IMR-90 (cell line): ENCODE results near the gene CPXM1. TPM values are rescaled to one million over a fixed set of nuclear protein-coding genes. Genes with fewer than 3 reads are reported as not detected.
A peak's percentile ranks its signal among the peaks of the same experiment; 100 is the strongest.

Source experiments
- ATAC-seq: fragments of 200-7000 bp; cut with Tn5 transposase; 2 replicates; pipeline ENCODE4 v1.9.1; 2020; ENCODE audit warnings: low read depth, mild to moderate bottlenecking, moderate library complexity
- BruUV-seq: library from RNA; stranded (reverse); fragments of 400-500 nt; replicated peaks from 2 replicates; lab custom pipeline; 2021; lab: Mats Ljungman, UMichigan
- CTCF ChIA-PET: fragments of 300-600 bp; formaldehyde crosslinking; extraction: SDS; loops from one replicate; lab custom pipeline; 2021; ENCODE audit warnings: antibody characterized with exemption; lab: Yijun Ruan, JAX
- POLR2A ChIA-PET: fragments of 300-600 bp; sonication (Branson Sonifier 250); formaldehyde crosslinking; loops from one replicate; lab custom pipeline; 2022; ENCODE audit warnings: antibody characterized with exemption; ENCODE audit not compliant: unreplicated experiment; lab: Charles Lee
- DNase-seq: peaks from one replicate; pipeline ENCODE4 v3.0.0; 2013
- H2AFZ ChIP-seq: replicated peaks from 2 replicates; pipeline ENCODE3; 2013; ENCODE audit warnings: low read length, mild to moderate bottlenecking; ENCODE audit not compliant: poor library complexity
- H2AK5ac ChIP-seq: 2 replicates; pipeline ENCODE4 v1.6.1; 2013; ENCODE audit warnings: low read depth, low read length, inconsistent platforms
- H2AK9ac ChIP-seq: replicated peaks from 2 replicates; pipeline ENCODE3; 2013; ENCODE audit warnings: mild to moderate bottlenecking, low read depth, low read length, moderate library complexity; ENCODE audit not compliant: poor library complexity
- H2BK120ac ChIP-seq: 2 replicates; pipeline ENCODE4 v1.6.1; 2013; ENCODE audit warnings: low read depth, low read length, inconsistent platforms
- H2BK15ac ChIP-seq: 3 replicates; pipeline ENCODE4 v1.6.1; 2013; ENCODE audit warnings: low read depth, low read length, inconsistent platforms
- H2BK20ac ChIP-seq: 2 replicates; pipeline ENCODE4 v1.6.1; 2013; ENCODE audit warnings: low read depth, mild to moderate bottlenecking, inconsistent platforms, low read length, moderate library complexity
- H2BK5ac ChIP-seq: 2 replicates; pipeline ENCODE4 v1.6.1; 2013; ENCODE audit warnings: mild to moderate bottlenecking, low read depth, low read length, inconsistent platforms; ENCODE audit not compliant: poor library complexity, severe bottlenecking
- H3K14ac ChIP-seq: replicated peaks from 2 replicates; pipeline ENCODE4 v1.6.1; 2013; ENCODE audit warnings: low read depth, low read length, inconsistent platforms
- H3K18ac ChIP-seq: 2 replicates; pipeline ENCODE4 v1.6.1; 2013; ENCODE audit warnings: low read depth, low read length, control low read depth
- H3K23ac ChIP-seq: 2 replicates; pipeline ENCODE4 v1.6.1; 2013; ENCODE audit warnings: low read depth, low read length, inconsistent platforms
- H3K27ac ChIP-seq: 2 replicates; pipeline ENCODE4 v1.5.1; 2013; ENCODE audit warnings: mild to moderate bottlenecking, control low read depth, low read length; ENCODE audit not compliant: insufficient read depth
- H3K27me3 ChIP-seq: 2 replicates; pipeline ENCODE4 v1.6.1; 2013; ENCODE audit warnings: low read length; ENCODE audit not compliant: control insufficient read depth, insufficient read depth
- H3K36me3 ChIP-seq: 2 replicates; pipeline ENCODE4 v1.6.1; 2013; ENCODE audit warnings: low read length, mixed read lengths; ENCODE audit not compliant: control insufficient read depth, insufficient read depth
- H3K4ac ChIP-seq: 2 replicates; pipeline ENCODE4 v1.6.1; 2013; ENCODE audit warnings: low read depth, low read length, inconsistent platforms
- H3K4me1 ChIP-seq: 2 replicates; pipeline ENCODE4 v1.6.1; 2013; ENCODE audit warnings: low read length, mixed read lengths; ENCODE audit not compliant: control insufficient read depth, insufficient read depth
- H3K4me2 ChIP-seq: 2 replicates; pipeline ENCODE4 v1.6.1; 2013; ENCODE audit warnings: low read depth, mild to moderate bottlenecking, control low read depth, low read length, moderate library complexity
- H3K4me3 ChIP-seq: 2 replicates; pipeline ENCODE4 v1.5.1; 2013; ENCODE audit warnings: low read depth, mild to moderate bottlenecking, control low read depth, low read length, moderate library complexity; ENCODE audit not compliant: insufficient read depth
- H3K56ac ChIP-seq: 2 replicates; pipeline ENCODE4 v1.6.1; 2013; ENCODE audit warnings: low read length, inconsistent platforms; ENCODE audit not compliant: insufficient read depth; ENCODE audit errors: extremely low read depth
- H3K79me1 ChIP-seq, 2 experiments: 2 replicates each; pipeline ENCODE4 v1.6.1; 2013; ENCODE audit warnings: low read length in 2 of 2, inconsistent platforms in 1 of 2, low read depth in 1 of 2
- H3K9ac ChIP-seq: 2 replicates; pipeline ENCODE4 v1.6.1; 2013; ENCODE audit warnings: low read depth, low read length, control low read depth
- H3K9me1 ChIP-seq: 2 replicates; pipeline ENCODE4 v1.6.1; 2013; ENCODE audit warnings: low read length, inconsistent platforms; ENCODE audit not compliant: insufficient read depth
- H3K9me3 ChIP-seq: 2 replicates; pipeline ENCODE4 v1.6.1; 2013; ENCODE audit warnings: low read length; ENCODE audit not compliant: control insufficient read depth, insufficient read depth
- H4K20me1 ChIP-seq: 2 replicates; pipeline ENCODE4 v1.6.1; 2013; ENCODE audit warnings: low read length, inconsistent platforms; ENCODE audit not compliant: insufficient read depth
- H4K5ac ChIP-seq: 2 replicates; pipeline ENCODE4 v1.6.1; 2013; ENCODE audit warnings: mild to moderate bottlenecking, low read depth, low read length, control low read depth
- H4K8ac ChIP-seq, 2 experiments: 2 replicates each; pipeline ENCODE4 v1.6.1; 2013; ENCODE audit warnings: low read depth in 2 of 2, low read length in 2 of 2, control low read depth in 1 of 2, inconsistent platforms in 1 of 2
- H4K91ac ChIP-seq: 2 replicates; pipeline ENCODE4 v1.6.1; 2013; ENCODE audit warnings: low read depth, low read length, inconsistent platforms; ENCODE audit not compliant: insufficient read depth
- BHLHE40 ChIP-seq: fragments of 150-350 bp; IDR thresholded peaks from 2 replicates; pipeline ENCODE4 v1.6.1; 2016; ENCODE audit warnings: mild to moderate bottlenecking, low read depth, low read length
- FOS ChIP-seq: fragments of 150-350 bp; IDR thresholded peaks from 2 replicates; pipeline ENCODE4 v1.6.1; 2016; ENCODE audit warnings: low read depth, low read length
- MAFK ChIP-seq: IDR thresholded peaks from 2 replicates; pipeline ENCODE4 v1.6.1; 2012; ENCODE audit warnings: low read depth, low read length, improper control_type of control experiment
- RCOR1 ChIP-seq: IDR thresholded peaks from 2 replicates; pipeline ENCODE4 v1.6.1; 2012; ENCODE audit warnings: mild to moderate bottlenecking, low read length, improper control_type of control experiment; ENCODE audit not compliant: insufficient replicate concordance
- RFX5 ChIP-seq: IDR thresholded peaks from 2 replicates; pipeline ENCODE4 v1.8.0; 2012; ENCODE audit warnings: low read depth, mild to moderate bottlenecking, low read length, moderate library complexity
- WGBS, 2 experiments: methylation state at CpG; one replicate each; pipeline versions ENCODE4 v1.1.5 to v1.1.7; 2013; ENCODE audit warnings: missing lambda C conversion rate in 2 of 2; ENCODE audit not compliant: insufficient read length in 1 of 2; ENCODE audit errors: extremely low coverage in 2 of 2; 5-methylcytosine and 5-hydroxymethylcytosine counted together
- dilution Hi-C: fragments of 300-500 bp; cut with HindIII; formaldehyde crosslinking; loops from one replicate; pipeline ENCODE4 v1.14.3; 2018; ENCODE audit warnings: low sequenced_read_pairs; ENCODE audit not compliant: unreplicated experiment
- in situ Hi-C: fragments of 300-500 bp; cut with MboI; formaldehyde crosslinking; loops from 3 replicates; pipeline ENCODE4 v1.14.3; 2019; ENCODE audit warnings: low sequenced_read_pairs, inconsistent platforms, mixed read lengths
- intact Hi-C: fragments of 100-400 bp; cut with micrococcal nuclease; formaldehyde crosslinking; loops from 2 replicates; pipeline ENCODE4 v1.10.0; 2022
- polyA plus RNA-seq, 3 experiments: library from polyadenylated mRNA; depleted of rRNA; stranded (reverse); fragments of >200 nt; gene quantifications; 2 replicates each; pipeline ENCODE4 v1.2.3, GENCODE V29; 2012; ENCODE audit warnings: low replicate concordance in 1 of 3
- total RNA-seq: library from RNA; depleted of rRNA; stranded (reverse); fragments of >200 nt; gene quantifications from 2 replicates; pipeline ENCODE4 v1.2.3, GENCODE V29; 2012
- TF ChIP-seq, protein P1 (sequence below): fragments of 150-350 bp; IDR thresholded peaks from 2 replicates; pipeline ENCODE4 v1.6.1; 2017; ENCODE audit warnings: mild to moderate bottlenecking, antibody characterized with exemption, low read length, low read depth
- TF ChIP-seq, protein P2 (sequence below): fragments of 150-350 bp; IDR thresholded peaks from 2 replicates; pipeline ENCODE4 v1.6.1; 2016; ENCODE audit warnings: low read depth, mild to moderate bottlenecking, low read length, moderate library complexity, borderline replicate concordance

The CPXM1 gene
- total and polyA plus RNA-seq, 2 of the 4 experiments (the other 2 are of a cell fraction) = 1.1 to 4.6 TPM

DNA sequence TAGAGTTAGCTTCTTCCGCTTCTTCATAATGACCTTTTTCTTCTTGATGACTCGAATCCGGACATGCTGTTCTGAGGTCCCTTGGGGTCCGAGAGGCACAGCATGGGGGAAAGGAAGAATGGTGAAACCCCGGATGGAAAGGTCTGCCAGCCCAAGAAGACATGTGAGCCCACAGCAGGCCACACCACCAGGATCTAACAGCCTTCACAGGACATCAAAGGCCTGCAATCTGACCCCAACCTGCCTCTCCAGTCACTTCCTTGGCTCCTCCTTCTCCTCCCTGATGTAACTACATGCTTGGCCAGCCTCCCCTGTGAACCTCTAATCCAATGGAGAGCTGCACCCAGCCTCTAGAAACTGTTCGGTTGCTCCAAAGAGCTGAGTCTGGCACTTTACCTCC lies 1.6 kb downstream of the CPXM1 start:
- POLR2A ChIA-PET = interaction anchor here (0.5 kb wide), 1 partner anchor 375 kb away, joined by 4 read pairs; no protein-coding TSS in a partner anchor

More for the DNA sequence above, 1.6 kb downstream of the CPXM1 start:
- no peak overlapping the region for H2BK20ac ChIP-seq
- H2AK5ac ChIP-seq = no peak overlapping the region
- intact Hi-C loops = no loop called here
- H3K18ac ChIP-seq = no peak overlapping the region
- H3K27ac ChIP-seq = no peak overlapping the region
- DNase-seq (peak; percentile 10), ATAC-seq (no peak)
- H3K9me1 ChIP-seq = no peaks in the 10 kb centered on the region
- H4K91ac ChIP-seq = no peak overlapping the region
- H3K36me3 ChIP-seq = no peaks in the 10 kb centered on the region; the same call in 1 of the 2 replicates
- no peak overlapping the region for H2BK120ac ChIP-seq
- H3K9ac ChIP-seq = no peak overlapping the region
- H3K4me3 ChIP-seq = no peak overlapping the region
- WGBS, 2 experiments = 73% methylated on average over 4 of the region's 6 CpGs; no CpG with 5 or more reads in 1 of the 2 experiments
- H4K8ac ChIP-seq = no peak overlapping the region
- no peak overlapping the region for H4K5ac ChIP-seq
- no peak overlapping the region for H3K56ac ChIP-seq
- no peaks in the 10 kb centered on the region for H4K20me1 ChIP-seq
- H3K23ac ChIP-seq = no peak overlapping the region
- H3K14ac ChIP-seq = no peak overlapping the region
- in situ Hi-C loops = no loop called here
- TF ChIP-seq BHLHE40 (no peak), MAFK (no peak), RCOR1 (no peak), FOS (no peak), RFX5 (no peak)
- TF ChIP-seq, protein P1, sequence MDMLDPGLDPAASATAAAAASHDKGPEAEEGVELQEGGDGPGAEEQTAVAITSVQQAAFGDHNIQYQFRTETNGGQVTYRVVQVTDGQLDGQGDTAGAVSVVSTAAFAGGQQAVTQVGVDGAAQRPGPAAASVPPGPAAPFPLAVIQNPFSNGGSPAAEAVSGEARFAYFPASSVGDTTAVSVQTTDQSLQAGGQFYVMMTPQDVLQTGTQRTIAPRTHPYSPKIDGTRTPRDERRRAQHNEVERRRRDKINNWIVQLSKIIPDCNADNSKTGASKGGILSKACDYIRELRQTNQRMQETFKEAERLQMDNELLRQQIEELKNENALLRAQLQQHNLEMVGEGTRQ = no peak
- TF ChIP-seq, protein P2, sequence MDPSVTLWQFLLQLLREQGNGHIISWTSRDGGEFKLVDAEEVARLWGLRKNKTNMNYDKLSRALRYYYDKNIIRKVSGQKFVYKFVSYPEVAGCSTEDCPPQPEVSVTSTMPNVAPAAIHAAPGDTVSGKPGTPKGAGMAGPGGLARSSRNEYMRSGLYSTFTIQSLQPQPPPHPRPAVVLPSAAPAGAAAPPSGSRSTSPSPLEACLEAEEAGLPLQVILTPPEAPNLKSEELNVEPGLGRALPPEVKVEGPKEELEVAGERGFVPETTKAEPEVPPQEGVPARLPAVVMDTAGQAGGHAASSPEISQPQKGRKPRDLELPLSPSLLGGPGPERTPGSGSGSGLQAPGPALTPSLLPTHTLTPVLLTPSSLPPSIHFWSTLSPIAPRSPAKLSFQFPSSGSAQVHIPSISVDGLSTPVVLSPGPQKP = no peak
- H3K79me1 ChIP-seq = no peaks in the 10 kb centered on the region
- peaks cover 46% of the 10 kb centered on the region for H3K27me3 ChIP-seq
- H3K4me1 ChIP-seq = no peaks in the 10 kb centered on the region; the same call in 1 of the 2 replicates
- no TSS peak for BruUV-seq
- H2BK5ac ChIP-seq = no peak overlapping the region
- no peak overlapping the region for H2AK9ac ChIP-seq
- H3K9me3 ChIP-seq = 0 out of 2 replicates have a peak, but pooled peaks cover 7% of the 10 kb centered on the region
- no peak overlapping the region for H3K4me2 ChIP-seq
- peak overlapping the region; percentile 26 for H2AFZ ChIP-seq
- no peak overlapping the region for H3K4ac ChIP-seq
- CTCF ChIA-PET = interaction anchor here (1.0 to 1.2 kb wide), 2 partner anchors 30 to 43 kb away, joined by 3 to 5 read pairs; no protein-coding TSS in a partner anchor
- dilution Hi-C loops = no loop called here
- no peak overlapping the region for H2BK15ac ChIP-seq
